Neutrophil (primary cell): ENCODE data around the gene OPHN1.

Experiments
- H3K27ac ChIP-seq: fragments of 200-600 bp; sonication (generic); 2 replicates; pipeline ENCODE4 v1.5.1; 2016; ENCODE audit warnings: mild to moderate bottlenecking, moderate library complexity
- H3K27me3 ChIP-seq: fragments of 200-600 bp; sonication (generic); 2 replicates; pipeline ENCODE4 v1.6.0; 2016; ENCODE audit warnings: mild to moderate bottlenecking
- H3K36me3 ChIP-seq: fragments of 200-600 bp; sonication (generic); 2 replicates; pipeline ENCODE4 v1.5.1; 2017
- H3K4me1 ChIP-seq, 2 experiments: fragments of 200-600 bp in 1 of 2; sonication (generic) in 1 of 2; 1 replicate in 1 of 2; 2 replicates in 1 of 2; pipeline versions ENCODE4 v1.5.1 to v1.6.1; 2013 to 2016; ENCODE audit warnings: low read depth in 1 of 2, low read length in 1 of 2, mild to moderate bottlenecking in 1 of 2, moderate library complexity in 1 of 2; ENCODE audit not compliant: control insufficient read depth in 1 of 2, insufficient read depth in 1 of 2
- H3K4me3 ChIP-seq, 2 experiments: fragments of 200-600 bp in 1 of 2; sonication (generic) in 1 of 2; 1 replicate in 1 of 2; 2 replicates in 1 of 2; pipeline ENCODE4 v1.5.1; 2013 to 2016; ENCODE audit warnings: low read depth in 1 of 2, low read length in 1 of 2, mild to moderate bottlenecking in 1 of 2, moderate library complexity in 1 of 2
- H3K9me3 ChIP-seq: fragments of 200-600 bp; sonication (generic); 2 replicates; pipeline ENCODE4 v1.5.1; 2016
- CTCF ChIP-seq: fragments of 200-600 bp; sonication (generic); IDR thresholded peaks from 2 replicates; pipeline ENCODE4 v1.5.1; 2016; ENCODE audit warnings: antibody characterized with exemption

OPHN1 gene

GRCh38 chrX:68196939-68197791, 236.1 kb downstream of the OPHN1 start:
- Histone ChIP-seq H3K4me3 (no peak overlapping the region), H3K27ac (no peak overlapping the region), H3K36me3 (no peaks in the 10 kb centered on the region), H3K4me1 (no peaks in the 10 kb centered on the region), H3K27me3 (no peaks in the 10 kb centered on the region), H3K9me3 (no peaks in the 10 kb centered on the region)
- TF ChIP-seq CTCF, result no peak

- Histone ChIP-seq H3K4me1 (no peaks in the 10 kb centered on the region), H3K36me3 (no peaks in the 10 kb centered on the region), H3K9me3 (no peaks in the 10 kb centered on the region), H3K27me3 (no peaks in the 10 kb centered on the region), H3K27ac (no peak overlapping the region), H3K4me3 (no peak overlapping the region)
- no peak for TF ChIP-seq CTCF
Observed at GRCh38 chrX:68195561-68195960, 237.7 kb downstream of the OPHN1 start.

- H3K4me1 ChIP-seq, result no peaks in the 10 kb centered on the region
- no peak overlapping the region for H3K27ac ChIP-seq
- no peaks in the 10 kb centered on the region for H3K27me3 ChIP-seq
- H3K4me3 ChIP-seq, result no peak overlapping the region
- no peaks in the 10 kb centered on the region for H3K36me3 ChIP-seq
- no peak for TF ChIP-seq CTCF
- no peaks in the 10 kb centered on the region for H3K9me3 ChIP-seq
Observed at GRCh38 chrX:68193786-68194185, 239.5 kb downstream of the OPHN1 start.

GRCh38 chrX:68193234-68193633, 240.1 kb downstream of the OPHN1 start:
- no peaks in the 10 kb centered on the region for H3K27me3 ChIP-seq
- no peak overlapping the region for H3K27ac ChIP-seq
- H3K36me3 ChIP-seq, result no peaks in the 10 kb centered on the region
- H3K4me3 ChIP-seq, result no peak overlapping the region
- H3K9me3 ChIP-seq, result no peaks in the 10 kb centered on the region
- H3K4me1 ChIP-seq, result no peaks in the 10 kb centered on the region
- TF ChIP-seq CTCF, result no peak

- Histone ChIP-seq H3K27ac (no peak overlapping the region), H3K4me1 (no peaks in the 10 kb centered on the region), H3K4me3 (no peak overlapping the region), H3K27me3 (no peaks in the 10 kb centered on the region), H3K9me3 (no peaks in the 10 kb centered on the region), H3K36me3 (no peaks in the 10 kb centered on the region)
- TF ChIP-seq CTCF, result no peak
Observed at GRCh38 chrX:68190799-68191198, 242.5 kb downstream of the OPHN1 start.
